Keratinocyte (primary cell): ENCODE measurements around the gene PCDH20. TPM values are rescaled to one million over a fixed set of nuclear protein-coding genes. Genes with fewer than 3 reads are reported as not detected.
"Not testable (repeated sequence)": the region's sequence is repeated elsewhere in the genome, so short reads cannot be mapped to it uniquely, and the experiment has no call there.

ENCODE experiments used
- DNase-seq: peaks from one replicate; pipeline ENCODE4 v3.0.0-alpha.2; 2011; ENCODE audit warnings: low read depth, missing footprints, low spot score
- FAIRE-seq: peaks from 2 replicates; lab custom pipeline; 2011; peaks lifted over from hg19 to GRCh38; lab: Jason Lieb, UNC
- H2AFZ ChIP-seq: 2 replicates; pipeline ENCODE4 v1.6.0; 2012; ENCODE audit warnings: low read length, control low read depth, inconsistent platforms; ENCODE audit not compliant: control insufficient read depth
- H3K27ac ChIP-seq: 2 replicates; pipeline ENCODE4 v1.5.1; 2011; ENCODE audit warnings: low read length; ENCODE audit not compliant: control insufficient read depth, insufficient read depth
- H3K27me3 ChIP-seq: 3 replicates; pipeline ENCODE4 v1.6.0; 2011; ENCODE audit warnings: low read length; ENCODE audit not compliant: control insufficient read depth, insufficient read depth; ENCODE audit errors: extremely low read depth
- H3K36me3 ChIP-seq, 2 experiments: 2 replicates in 1 of 2; 3 replicates in 1 of 2; pipeline ENCODE4 v1.5.1; 2011; ENCODE audit warnings: low read length in 2 of 2, mild to moderate bottlenecking in 1 of 2; ENCODE audit not compliant: control insufficient read depth in 2 of 2, insufficient read depth in 2 of 2; ENCODE audit errors: extremely low read depth in 1 of 2
- H3K4me1 ChIP-seq: 3 replicates; pipeline ENCODE4 v1.5.1; 2011; ENCODE audit warnings: low read length; ENCODE audit not compliant: control insufficient read depth, insufficient read depth; ENCODE audit errors: extremely low read depth
- H3K4me2 ChIP-seq: 3 replicates; pipeline ENCODE4 v1.6.0; 2011; ENCODE audit warnings: low read depth, low read length; ENCODE audit not compliant: control insufficient read depth, insufficient read depth; ENCODE audit errors: extremely low read depth
- H3K4me3 ChIP-seq, 3 experiments: fragments of 200-600 bp in 1 of 3; sonication (generic) in 1 of 3; 2 replicates in 2 of 3; 3 replicates in 1 of 3; pipeline ENCODE4 v1.5.1; 2011 to 2016; ENCODE audit warnings: low read length in 3 of 3, mild to moderate bottlenecking in 3 of 3, control low read depth in 2 of 3, inconsistent platforms in 1 of 3, low read depth in 1 of 3, mixed read lengths in 1 of 3, mixed run types in 1 of 3, moderate library complexity in 1 of 3; ENCODE audit not compliant: control insufficient read depth in 2 of 3, insufficient read depth in 2 of 3; ENCODE audit errors: extremely low read depth in 1 of 3
- H3K79me2 ChIP-seq: 2 replicates; pipeline ENCODE4 v1.6.0; 2012; ENCODE audit warnings: low read length; ENCODE audit not compliant: control insufficient read depth, insufficient read depth
- H3K9ac ChIP-seq: 3 replicates; pipeline ENCODE4 v1.6.0; 2011; ENCODE audit warnings: low read length; ENCODE audit not compliant: control insufficient read depth, insufficient read depth; ENCODE audit errors: extremely low read depth
- H3K9me1 ChIP-seq: 3 replicates; pipeline ENCODE4 v1.6.0; 2011; ENCODE audit warnings: low read length; ENCODE audit not compliant: control insufficient read depth, insufficient read depth; ENCODE audit errors: extremely low read depth
- H3K9me3 ChIP-seq: 2 replicates; pipeline ENCODE4 v1.5.1; 2012; ENCODE audit warnings: low read depth, low read length; ENCODE audit not compliant: control insufficient read depth
- H4K20me1 ChIP-seq: 3 replicates; pipeline ENCODE4 v1.6.0; 2011; ENCODE audit warnings: low read length; ENCODE audit not compliant: control insufficient read depth, insufficient read depth; ENCODE audit errors: extremely low read depth
- EZH2 ChIP-seq: IDR thresholded peaks from one replicate; pipeline ENCODE4 v1.6.1; 2012; ENCODE audit warnings: inconsistent platforms, mild to moderate bottlenecking, low read length, moderate library complexity
- dilution Hi-C: fragments of 300-500 bp; cut with MboI; formaldehyde crosslinking; loops from one replicate; pipeline ENCODE4 v1.7.0; 2020; ENCODE audit warnings: low sequenced_read_pairs; ENCODE audit not compliant: extremely low pct_ligation_motif_present
- polyA plus RNA-seq, 5 experiments: library from polyadenylated mRNA; depleted of rRNA in 3 of 5; stranded (reverse) in 3 of 5; stranded (forward) in 1 of 5; unstranded in 1 of 5; fragments of >200 nt; gene quantifications; 1 replicate in 1 of 5; 2 replicates in 3 of 5; 3 replicates in 1 of 5; pipeline versions ENCODE4 v1.2.1 to v1.2.3, GENCODE V29; 2011 to 2012; ENCODE audit warnings: missing spikeins in 2 of 5, low read depth in 1 of 5, low replicate concordance in 1 of 5
- TF ChIP-seq, protein P1 (sequence below), 3 experiments: IDR thresholded peaks in 1 of 3; conservative IDR thresholded peaks in 1 of 3; optimal IDR thresholded peaks in 1 of 3; 2 replicates in 2 of 3; 3 replicates in 1 of 3; pipeline versions ENCODE3 to v1.5.1; 2011; ENCODE audit warnings: low read length in 3 of 3, mild to moderate bottlenecking in 3 of 3, moderate library complexity in 2 of 3, control low read depth in 1 of 3, inconsistent platforms in 1 of 3; ENCODE audit not compliant: insufficient read depth in 2 of 3; ENCODE audit errors: extremely low read depth in 1 of 3

The PCDH20 gene
- polyA plus RNA-seq, 1 donor (not counting 4 experiments of a cell fraction or from before 2014, with no cell fraction given): not detected

DNA sequence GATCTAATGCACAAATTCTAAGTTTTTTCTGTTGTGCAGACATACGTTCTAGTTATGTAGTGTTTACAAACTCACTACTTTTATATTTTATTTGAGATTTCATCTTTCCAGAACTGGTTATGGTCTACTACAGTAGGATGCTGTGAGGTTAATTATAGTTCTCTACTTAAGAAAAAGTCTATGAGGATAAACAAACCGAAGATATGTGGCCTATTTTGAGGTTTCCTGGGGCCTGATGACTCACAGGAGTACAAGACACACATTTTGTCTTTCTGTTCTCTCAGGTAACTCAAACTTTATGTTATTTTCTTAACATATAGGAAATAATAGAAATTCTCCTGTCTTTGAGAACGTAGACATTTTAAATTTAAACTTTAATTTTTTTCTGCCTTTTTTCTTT is 45.1 kb downstream of the PCDH20 start:
- Histone ChIP-seq H3K9me3 (no peaks in the 10 kb centered on the region), H3K27me3 (no peaks in the 10 kb centered on the region), H3K4me2 (no peak overlapping the region), H3K27ac (no peak overlapping the region), H3K9me1 (no peaks in the 10 kb centered on the region), H3K4me3 (no peak overlapping the region), H3K79me2 (no peaks in the 10 kb centered on the region), H2AFZ (no peak overlapping the region), H3K36me3 (no peaks in the 10 kb centered on the region), H3K4me1 (no peaks in the 10 kb centered on the region), H4K20me1 (no peaks in the 10 kb centered on the region), H3K9ac (no peak overlapping the region)
- dilution Hi-C loops: no loop called here
- TF ChIP-seq, protein P1, sequence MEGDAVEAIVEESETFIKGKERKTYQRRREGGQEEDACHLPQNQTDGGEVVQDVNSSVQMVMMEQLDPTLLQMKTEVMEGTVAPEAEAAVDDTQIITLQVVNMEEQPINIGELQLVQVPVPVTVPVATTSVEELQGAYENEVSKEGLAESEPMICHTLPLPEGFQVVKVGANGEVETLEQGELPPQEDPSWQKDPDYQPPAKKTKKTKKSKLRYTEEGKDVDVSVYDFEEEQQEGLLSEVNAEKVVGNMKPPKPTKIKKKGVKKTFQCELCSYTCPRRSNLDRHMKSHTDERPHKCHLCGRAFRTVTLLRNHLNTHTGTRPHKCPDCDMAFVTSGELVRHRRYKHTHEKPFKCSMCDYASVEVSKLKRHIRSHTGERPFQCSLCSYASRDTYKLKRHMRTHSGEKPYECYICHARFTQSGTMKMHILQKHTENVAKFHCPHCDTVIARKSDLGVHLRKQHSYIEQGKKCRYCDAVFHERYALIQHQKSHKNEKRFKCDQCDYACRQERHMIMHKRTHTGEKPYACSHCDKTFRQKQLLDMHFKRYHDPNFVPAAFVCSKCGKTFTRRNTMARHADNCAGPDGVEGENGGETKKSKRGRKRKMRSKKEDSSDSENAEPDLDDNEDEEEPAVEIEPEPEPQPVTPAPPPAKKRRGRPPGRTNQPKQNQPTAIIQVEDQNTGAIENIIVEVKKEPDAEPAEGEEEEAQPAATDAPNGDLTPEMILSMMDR (optimal IDR thresholded peaks at IDR 0.05 in 1 of 3, IDR thresholded peaks at IDR 0.05 in 1 of 3, conservative IDR thresholded peaks at IDR 0.05 in 1 of 3; ENCODE audit: extremely low read depth in 1 of 3, insufficient read depth in 2 of 3, low read length in 3 of 3): no peak
- TF ChIP-seq EZH2: no peak
- FAIRE-seq: no peak
- DNase-seq: no peak

DNA sequence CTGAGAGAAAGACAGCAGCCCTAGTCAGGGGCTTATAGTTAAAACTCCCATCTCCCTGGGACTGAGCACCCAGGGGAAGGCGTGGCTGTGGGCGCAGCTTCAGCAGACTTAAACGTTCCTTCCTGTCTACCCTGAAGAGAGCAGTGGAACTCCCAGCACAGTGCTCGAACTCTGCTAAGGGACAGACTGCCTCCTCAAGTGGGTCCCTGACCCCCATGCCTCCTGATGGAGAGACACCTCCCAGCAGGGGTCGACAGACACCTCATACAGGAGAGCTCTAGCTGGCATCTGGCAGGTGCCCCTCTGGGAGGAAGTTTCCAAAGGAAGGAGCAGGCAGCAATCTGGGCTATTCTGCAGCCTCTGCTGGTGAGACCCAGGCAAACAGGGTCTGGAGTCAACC is 51.0 kb downstream of the PCDH20 start:
- H3K9me3 ChIP-seq, H3K9ac ChIP-seq, dilution Hi-C loops, H3K9me1 ChIP-seq, FAIRE-seq, H3K79me2 ChIP-seq, H3K4me2 ChIP-seq, DNase-seq, H3K4me1 ChIP-seq, H3K36me3 ChIP-seq, H4K20me1 ChIP-seq, H2AFZ ChIP-seq, H3K27me3 ChIP-seq, H3K4me3 ChIP-seq, H3K27ac ChIP-seq: not testable (repeated sequence)

DNA sequence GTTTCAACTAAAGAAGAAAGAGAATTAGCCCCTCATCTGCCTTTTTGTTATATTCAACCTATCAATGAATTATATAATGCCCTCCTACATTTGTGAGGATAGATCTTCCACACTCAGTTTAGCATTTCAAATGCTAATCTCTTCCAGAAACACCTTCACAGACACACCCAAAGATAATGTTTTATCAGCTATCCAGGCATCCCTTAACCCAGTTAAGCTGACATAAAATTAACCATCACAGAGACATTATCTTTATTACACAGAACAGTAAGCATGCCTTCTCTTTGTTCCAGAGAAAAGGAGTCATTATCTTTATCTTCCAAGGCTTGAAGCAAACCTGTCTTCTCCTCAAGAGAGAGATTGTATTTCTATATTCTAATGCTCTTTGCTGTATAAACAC is 53.1 kb downstream of the PCDH20 start:
- Histone ChIP-seq H3K4me2 (no peak overlapping the region), H3K4me3 (no peak overlapping the region), H3K4me1 (no peaks in the 10 kb centered on the region), H3K36me3 (no peaks in the 10 kb centered on the region), H3K9me3 (no peaks in the 10 kb centered on the region), H3K27ac (no peak overlapping the region), H3K79me2 (no peaks in the 10 kb centered on the region), H2AFZ (no peak overlapping the region), H3K9me1 (no peaks in the 10 kb centered on the region), H3K27me3 (no peaks in the 10 kb centered on the region), H3K9ac (no peak overlapping the region), H4K20me1 (no peaks in the 10 kb centered on the region)
- no peak for DNase-seq
- no peak for TF ChIP-seq EZH2
- TF ChIP-seq, protein P1 (optimal IDR thresholded peaks at IDR 0.05 in 1 of 3, IDR thresholded peaks at IDR 0.05 in 1 of 3, conservative IDR thresholded peaks at IDR 0.05 in 1 of 3; ENCODE audit: extremely low read depth in 1 of 3, insufficient read depth in 2 of 3, low read length in 3 of 3): no peak
- dilution Hi-C loops: no loop called here
- no peak for FAIRE-seq
